Tibial nerve (tissue), 3 donors: Measurements from ENCODE around the gene TNRC6C.

Source experiments
- POLR2A ChIP-seq, 2 donors: fragments of 450-650 bp; IDR thresholded peaks; one replicate each; pipeline ENCODE4 v1.6.1; 2017; ENCODE audit warnings: antibody characterized with exemption in 2 of 2, mild to moderate bottlenecking in 2 of 2, moderate library complexity in 2 of 2
- TF ChIP-seq, protein P1 (sequence below), 5 experiments: fragments of 200-600 bp in 3 of 5; fragments of 450-650 bp in 2 of 5; sonication (generic) in 3 of 5; IDR thresholded peaks; one replicate each; pipeline ENCODE4 v1.5.1; 2016 to 2019; ENCODE audit warnings: antibody characterized with exemption in 5 of 5, mild to moderate bottlenecking in 3 of 5, moderate library complexity in 2 of 5

GRCh38 chr17:78146881-78147280, 188.4 kb downstream of the TNRC6C start:
- TF ChIP-seq, protein P1, sequence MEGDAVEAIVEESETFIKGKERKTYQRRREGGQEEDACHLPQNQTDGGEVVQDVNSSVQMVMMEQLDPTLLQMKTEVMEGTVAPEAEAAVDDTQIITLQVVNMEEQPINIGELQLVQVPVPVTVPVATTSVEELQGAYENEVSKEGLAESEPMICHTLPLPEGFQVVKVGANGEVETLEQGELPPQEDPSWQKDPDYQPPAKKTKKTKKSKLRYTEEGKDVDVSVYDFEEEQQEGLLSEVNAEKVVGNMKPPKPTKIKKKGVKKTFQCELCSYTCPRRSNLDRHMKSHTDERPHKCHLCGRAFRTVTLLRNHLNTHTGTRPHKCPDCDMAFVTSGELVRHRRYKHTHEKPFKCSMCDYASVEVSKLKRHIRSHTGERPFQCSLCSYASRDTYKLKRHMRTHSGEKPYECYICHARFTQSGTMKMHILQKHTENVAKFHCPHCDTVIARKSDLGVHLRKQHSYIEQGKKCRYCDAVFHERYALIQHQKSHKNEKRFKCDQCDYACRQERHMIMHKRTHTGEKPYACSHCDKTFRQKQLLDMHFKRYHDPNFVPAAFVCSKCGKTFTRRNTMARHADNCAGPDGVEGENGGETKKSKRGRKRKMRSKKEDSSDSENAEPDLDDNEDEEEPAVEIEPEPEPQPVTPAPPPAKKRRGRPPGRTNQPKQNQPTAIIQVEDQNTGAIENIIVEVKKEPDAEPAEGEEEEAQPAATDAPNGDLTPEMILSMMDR (IDR thresholded peaks at IDR 0.05): no peak
- no peak for TF ChIP-seq POLR2A (IDR thresholded peaks at IDR 0.05)
